ENCODE data around the gene SSPN.

- TF ChIP-seq NFIX (CRISPR knock-in tag; IDR thresholded peaks at IDR 0.05; ENCODE audit: low read depth) (no peak), TEAD4 (IDR thresholded peaks at IDR 0.05; ENCODE audit: low read length) (no peak), TEAD4 (CRISPR knock-in tag; IDR thresholded peaks at IDR 0.05; ENCODE audit: borderline replicate concordance) (no peak), USF2 (CRISPR knock-in tag; IDR thresholded peaks at IDR 0.05) (no peak), TCF7L2 (IDR thresholded peaks at IDR 0.05; ENCODE audit: low read depth, low read length) (no peak), ZNF512 (tag; IDR thresholded peaks at IDR 0.05) (no peak), RAD21 (CRISPR knock-in tag; conservative IDR thresholded peaks at IDR 0.05 in 1 of 2, IDR thresholded peaks at IDR 0.05 in 1 of 2) (no peak), ATF6 (CRISPR knock-in tag; IDR thresholded peaks at IDR 0.05) (no peak)
Observed at GRCh38 chr12:26188641-26189040, 6.7 kb upstream of the SSPN start.

Data from K562 (cell line).